Osteocyte (in vitro differentiated cells): ENCODE data around the gene MAMDC2. TPM values are rescaled to one million over a fixed set of nuclear protein-coding genes. Genes with fewer than 3 reads are reported as not detected.

Experiments
- DNase-seq: peaks from one replicate; pipeline ENCODE4 v3.0.0; 2021; ENCODE audit warnings: mixed read lengths; ENCODE audit not compliant: unreplicated experiment; ENCODE audit errors: extremely low spot score
- H3K27ac Mint-ChIP-seq: one replicate; pipeline ENCODE4 v1.8.0; 2021; ENCODE audit warnings: mild to moderate bottlenecking, mixed read lengths; ENCODE audit not compliant: unreplicated experiment
- H3K27me3 Mint-ChIP-seq: one replicate; pipeline ENCODE4 v1.8.0; 2021; ENCODE audit warnings: mixed read lengths; ENCODE audit not compliant: unreplicated experiment
- H3K36me3 Mint-ChIP-seq: one replicate; pipeline ENCODE4 v1.8.0; 2021; ENCODE audit warnings: mixed read lengths; ENCODE audit not compliant: unreplicated experiment
- H3K4me1 Mint-ChIP-seq: one replicate; pipeline ENCODE4 v1.8.0; 2021; ENCODE audit warnings: mixed read lengths; ENCODE audit not compliant: unreplicated experiment
- H3K4me3 Mint-ChIP-seq: one replicate; pipeline ENCODE4 v1.8.0; 2021; ENCODE audit warnings: mild to moderate bottlenecking, moderate library complexity, mixed read lengths; ENCODE audit not compliant: unreplicated experiment
- H3K9me3 Mint-ChIP-seq: one replicate; pipeline ENCODE4 v1.8.0; 2021; ENCODE audit warnings: mixed read lengths; ENCODE audit not compliant: unreplicated experiment
- total RNA-seq: library from RNA; stranded (reverse); gene quantifications from 2 replicates; pipeline ENCODE4 v1.2.1, GENCODE V29; 2021
- TF ChIP-seq, protein P1 (sequence below): fragments of 200-600 bp; sonication (generic); IDR thresholded peaks from 2 replicates; pipeline ENCODE4 v1.5.0; 2021; ENCODE audit warnings: antibody characterized with exemption, mild to moderate bottlenecking, moderate library complexity

MAMDC2 gene
- total RNA-seq, 1 donor from 2014 or later, result 11.3 TPM

DNA sequence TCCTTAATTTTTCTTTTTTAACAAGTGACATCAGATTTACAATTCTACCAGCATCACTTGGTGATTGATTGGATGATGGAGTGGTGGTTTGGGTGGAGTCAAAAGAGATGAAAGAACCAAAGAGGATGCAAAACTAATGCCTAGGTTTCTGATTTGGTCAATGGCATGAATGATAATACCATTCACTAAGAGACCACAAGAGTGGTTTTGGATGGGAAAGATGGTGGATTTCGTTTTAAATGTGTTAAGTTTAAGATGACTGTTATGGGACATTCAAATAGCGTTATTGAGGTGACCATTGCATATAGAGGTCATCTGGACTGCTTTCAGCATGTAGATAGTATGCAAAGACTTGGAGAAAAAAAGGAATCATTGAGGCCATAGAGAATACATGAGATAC is 218.7 kb downstream of the MAMDC2 start:
- H3K4me1 Mint-ChIP-seq, result peaks cover 50% of the 10 kb centered on the region
- no peaks in the 10 kb centered on the region for H3K9me3 Mint-ChIP-seq
- TF ChIP-seq, protein P1, sequence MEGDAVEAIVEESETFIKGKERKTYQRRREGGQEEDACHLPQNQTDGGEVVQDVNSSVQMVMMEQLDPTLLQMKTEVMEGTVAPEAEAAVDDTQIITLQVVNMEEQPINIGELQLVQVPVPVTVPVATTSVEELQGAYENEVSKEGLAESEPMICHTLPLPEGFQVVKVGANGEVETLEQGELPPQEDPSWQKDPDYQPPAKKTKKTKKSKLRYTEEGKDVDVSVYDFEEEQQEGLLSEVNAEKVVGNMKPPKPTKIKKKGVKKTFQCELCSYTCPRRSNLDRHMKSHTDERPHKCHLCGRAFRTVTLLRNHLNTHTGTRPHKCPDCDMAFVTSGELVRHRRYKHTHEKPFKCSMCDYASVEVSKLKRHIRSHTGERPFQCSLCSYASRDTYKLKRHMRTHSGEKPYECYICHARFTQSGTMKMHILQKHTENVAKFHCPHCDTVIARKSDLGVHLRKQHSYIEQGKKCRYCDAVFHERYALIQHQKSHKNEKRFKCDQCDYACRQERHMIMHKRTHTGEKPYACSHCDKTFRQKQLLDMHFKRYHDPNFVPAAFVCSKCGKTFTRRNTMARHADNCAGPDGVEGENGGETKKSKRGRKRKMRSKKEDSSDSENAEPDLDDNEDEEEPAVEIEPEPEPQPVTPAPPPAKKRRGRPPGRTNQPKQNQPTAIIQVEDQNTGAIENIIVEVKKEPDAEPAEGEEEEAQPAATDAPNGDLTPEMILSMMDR, result no peak
- H3K4me3 Mint-ChIP-seq, result no peak overlapping the region
- peaks cover 40% of the 10 kb centered on the region for H3K36me3 Mint-ChIP-seq
- H3K27ac Mint-ChIP-seq, result no peak overlapping the region
- no peaks in the 10 kb centered on the region for H3K27me3 Mint-ChIP-seq
- no peak for DNase-seq

DNA sequence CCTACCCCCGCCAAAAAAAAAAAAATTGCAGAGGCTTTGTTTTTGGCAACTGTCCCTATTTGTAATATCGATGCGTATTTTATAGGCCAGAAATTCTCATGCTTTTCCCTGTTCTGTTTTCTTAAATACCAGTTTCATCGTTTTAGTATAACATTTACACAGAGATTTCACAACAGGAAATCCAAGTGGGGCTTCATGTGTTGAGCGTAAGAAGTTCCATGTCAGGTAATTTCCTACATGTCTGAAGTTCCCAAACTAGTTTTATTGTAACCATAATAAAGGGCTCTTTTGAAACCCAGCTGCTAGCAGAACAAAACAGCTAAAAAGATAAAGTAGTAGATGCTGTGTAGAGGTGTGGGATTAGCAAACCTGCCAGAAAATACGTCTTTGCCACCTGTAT is 219.3 kb downstream of the MAMDC2 start:
- TF ChIP-seq, protein P1, result no peak
- Mint-ChIP-seq H3K4me3 (no peak overlapping the region), H3K27ac (no peak overlapping the region), H3K27me3 (no peaks in the 10 kb centered on the region), H3K36me3 (peaks cover 43% of the 10 kb centered on the region), H3K9me3 (no peaks in the 10 kb centered on the region), H3K4me1 (peaks cover 45% of the 10 kb centered on the region)
- no peak for DNase-seq

GRCh38 chr9:70263421-70263820 is 219.8 kb downstream of the MAMDC2 start:
- Mint-ChIP-seq H3K4me1 (peaks cover 41% of the 10 kb centered on the region), H3K27me3 (no peaks in the 10 kb centered on the region), H3K9me3 (no peaks in the 10 kb centered on the region), H3K4me3 (no peak overlapping the region), H3K27ac (no peak overlapping the region), H3K36me3 (peaks cover 43% of the 10 kb centered on the region)
- DNase-seq, result no peak
- TF ChIP-seq, protein P1, result no peak

Other genes with a start within 250 kb of the MAMDC2 start
- not detected in 2 replicates for gene CFAP95, start 223.0 kb upstream of the MAMDC2 start, total RNA-seq
- gene SMC5, start 215.1 kb downstream of the MAMDC2 start, total RNA-seq, result 30.4 and 30.6 TPM in 2 replicates